GM12878 (cell line): ENCODE results near the gene DNASE2B.

ENCODE experiments used
- CBX5 ChIP-seq: sonication (generic); IDR thresholded peaks from 2 replicates; pipeline ENCODE4 v1.6.1; 2016; ENCODE audit warnings: low read depth, moderate library complexity, mild to moderate bottlenecking, inconsistent platforms
- CTCF ChIP-seq, 3 experiments: IDR thresholded peaks in 2 of 3; conservative IDR thresholded peaks in 1 of 3; 2 replicates each; pipeline ENCODE4 v1.5.1; 2011; ENCODE audit warnings: low read depth in 3 of 3, low read length in 3 of 3, mild to moderate bottlenecking in 3 of 3, control low read depth in 2 of 3, moderate library complexity in 2 of 3, inconsistent platforms in 1 of 3, mixed read lengths in 1 of 3; ENCODE audit not compliant: control insufficient read depth in 2 of 3, insufficient read depth in 1 of 3; ENCODE audit errors: extremely low read depth in 1 of 3
- EP300 ChIP-seq, 2 experiments: fragments of 150-350 bp in 1 of 2; IDR thresholded peaks; 2 replicates each; pipeline ENCODE4 v1.6.1; 2011 to 2012; ENCODE audit warnings: low read depth in 2 of 2, low read length in 2 of 2, borderline replicate concordance in 1 of 2, improper control_type of control experiment in 1 of 2, inconsistent platforms in 1 of 2; ENCODE audit not compliant: control insufficient read depth in 1 of 2
- ETV6 ChIP-seq, 2 experiments: fragments of 450-650 bp in 1 of 2; IDR thresholded peaks in 1 of 2; conservative IDR thresholded peaks in 1 of 2; 2 replicates each; pipeline ENCODE4 v1.6.1; 2014; ENCODE audit warnings: antibody characterized with exemption in 1 of 2, borderline replicate concordance in 1 of 2, low read depth in 1 of 2, mild to moderate bottlenecking in 1 of 2, moderate library complexity in 1 of 2
- GABPA ChIP-seq: IDR thresholded peaks from 2 replicates; pipeline ENCODE4 v1.6.1; 2014; ENCODE audit warnings: antibody characterized with exemption, low read depth, mild to moderate bottlenecking, inconsistent platforms
- HDGF ChIP-seq: fragments of 450-650 bp; IDR thresholded peaks from 2 replicates; pipeline ENCODE4 v1.6.1; 2016; ENCODE audit warnings: antibody characterized with exemption
- RAD21 ChIP-seq: IDR thresholded peaks from 2 replicates; pipeline ENCODE4 v1.6.1; 2011; ENCODE audit warnings: mild to moderate bottlenecking, low read depth, low read length, moderate library complexity; ENCODE audit not compliant: insufficient read depth
- SREBF2 ChIP-seq: IDR thresholded peaks from 2 replicates; pipeline ENCODE4 v1.6.1; 2012; ENCODE audit warnings: mild to moderate bottlenecking, low read length
- SUZ12 ChIP-seq: fragments of 200-600 bp; sonication (generic); IDR thresholded peaks from one replicate; pipeline ENCODE4 v1.6.1; 2018; ENCODE audit warnings: antibody characterized with exemption, mild to moderate bottlenecking; ENCODE audit not compliant: unreplicated experiment
- YY1 ChIP-seq: IDR thresholded peaks from 2 replicates; pipeline ENCODE4 v1.6.1; 2011; ENCODE audit warnings: low read depth, mild to moderate bottlenecking, low read length
- TF ChIP-seq, protein P1 (sequence below): fragments of 450-650 bp; IDR thresholded peaks from 2 replicates; pipeline ENCODE4 v1.6.1; 2016; ENCODE audit warnings: mild to moderate bottlenecking

DNA sequence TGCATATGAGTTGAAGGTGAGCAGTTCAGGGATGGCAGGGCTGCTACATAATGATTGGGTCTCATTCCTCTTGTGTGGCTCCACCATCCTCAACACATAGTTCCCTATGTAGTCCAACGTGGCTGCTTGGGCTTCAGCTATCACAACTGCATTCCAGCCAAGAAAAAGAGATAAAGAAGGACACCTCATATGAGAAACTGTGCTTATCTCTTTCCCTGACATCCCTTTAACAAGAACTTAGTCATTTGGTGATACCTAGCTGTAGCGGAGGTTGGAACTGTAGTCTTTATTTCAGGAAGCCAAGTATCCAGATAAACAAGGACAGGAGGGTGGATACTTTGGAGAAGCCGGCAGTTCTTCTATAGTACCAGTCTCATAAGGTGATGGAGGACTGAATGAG is 42.7 kb upstream of the DNASE2B start:
- TF ChIP-seq CBX5 (no peak), ETV6 (conservative IDR thresholded peaks at IDR 0.05 in 1 of 2, IDR thresholded peaks at IDR 0.05 in 1 of 2; ENCODE audit: borderline replicate concordance in 1 of 2, low read depth in 1 of 2) (no peak), RAD21 (no peak), SREBF2 (no peak), EP300 (IDR thresholded peaks at IDR 0.05; ENCODE audit: borderline replicate concordance in 1 of 2, control insufficient read depth in 1 of 2, low read depth in 2 of 2, low read length in 2 of 2) (no peak), CTCF (IDR thresholded peaks at IDR 0.05 in 2 of 3, conservative IDR thresholded peaks at IDR 0.05 in 1 of 3; ENCODE audit: control insufficient read depth in 2 of 3, extremely low read depth in 1 of 3, insufficient read depth in 1 of 3, low read depth in 3 of 3, low read length in 3 of 3) (no peak), HDGF (no peak), GABPA (no peak), YY1 (no peak), SUZ12 (no peak)
- TF ChIP-seq, protein P1, sequence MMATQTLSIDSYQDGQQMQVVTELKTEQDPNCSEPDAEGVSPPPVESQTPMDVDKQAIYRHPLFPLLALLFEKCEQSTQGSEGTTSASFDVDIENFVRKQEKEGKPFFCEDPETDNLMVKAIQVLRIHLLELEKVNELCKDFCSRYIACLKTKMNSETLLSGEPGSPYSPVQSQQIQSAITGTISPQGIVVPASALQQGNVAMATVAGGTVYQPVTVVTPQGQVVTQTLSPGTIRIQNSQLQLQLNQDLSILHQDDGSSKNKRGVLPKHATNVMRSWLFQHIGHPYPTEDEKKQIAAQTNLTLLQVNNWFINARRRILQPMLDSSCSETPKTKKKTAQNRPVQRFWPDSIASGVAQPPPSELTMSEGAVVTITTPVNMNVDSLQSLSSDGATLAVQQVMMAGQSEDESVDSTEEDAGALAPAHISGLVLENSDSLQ, result no peak
